ENCODE data around the gene PPM1F.
"Not testable (repeated sequence)": the region's sequence is repeated elsewhere in the genome, so short reads cannot be mapped to it uniquely, and the experiment has no call there.

Gene PPM1F

DNA sequence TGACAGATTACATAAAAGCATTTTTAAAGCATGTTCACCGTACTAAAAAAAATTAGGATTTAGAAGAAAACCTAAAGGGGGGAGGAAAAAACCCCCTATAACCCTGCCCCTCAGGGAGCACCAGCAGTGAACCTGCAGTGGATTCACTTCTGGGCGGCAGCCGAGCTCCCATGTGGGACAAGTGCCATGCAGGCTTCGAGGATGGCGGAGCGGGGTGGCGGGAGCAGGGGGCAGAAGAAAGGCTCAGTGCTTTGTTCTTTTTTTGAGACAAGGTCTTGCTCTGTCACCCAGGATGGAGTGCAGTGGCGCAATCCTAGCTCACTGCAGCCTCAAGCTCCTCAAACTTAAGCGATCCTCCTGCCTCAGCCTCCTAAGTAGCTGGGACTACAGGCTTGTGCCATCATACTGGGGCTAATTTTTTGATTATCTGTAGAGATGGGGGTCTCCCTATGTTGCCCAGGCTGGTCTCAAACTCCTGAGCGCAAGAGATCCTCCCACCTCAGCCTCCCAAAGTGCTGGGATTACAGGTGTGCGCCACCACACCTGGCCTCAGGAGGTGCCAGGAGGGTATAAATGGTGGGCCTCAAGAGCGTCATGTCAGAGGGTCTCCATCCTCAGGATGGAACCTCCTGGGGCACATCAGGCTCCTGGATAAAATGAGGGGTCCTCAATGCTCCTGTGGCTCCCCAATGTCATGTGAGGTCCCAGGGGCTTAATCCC, 34.0 kb downstream of the PPM1F start:
- DNase-seq (ENCODE audit: low read depth), result no peak
- TF ChIP-seq CTCF (conservative IDR thresholded peaks at IDR 0.05; ENCODE audit: low read depth, low read length), result no peak

DNA sequence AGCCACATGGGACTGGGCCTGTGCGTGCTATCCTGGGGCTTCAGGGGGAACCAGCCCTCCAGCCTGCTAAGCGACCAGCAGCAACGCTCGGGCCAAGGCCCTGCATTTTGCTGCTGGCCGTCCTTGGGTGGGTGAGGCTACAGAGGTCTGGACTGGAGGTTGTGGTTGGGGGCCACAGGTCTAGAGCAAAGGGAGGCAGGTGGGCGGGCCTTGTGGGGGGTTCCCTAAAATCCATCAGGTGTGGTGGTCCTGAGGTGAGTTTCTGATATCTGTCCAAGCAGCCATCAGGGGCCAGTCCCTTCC, 34.7 kb downstream of the PPM1F start:
- H3K4me3 ChIP-seq (ENCODE audit: low read length), result no peak overlapping the region
- TF ChIP-seq CTCF (conservative IDR thresholded peaks at IDR 0.05; ENCODE audit: low read depth, low read length), result no peak
- DNase-seq (ENCODE audit: low read depth), result no peak

More for the DNA sequence above, 34.0 kb downstream of the PPM1F start:
- no peak overlapping the region for H3K4me3 ChIP-seq (ENCODE audit: low read length)

GRCh38 chr22:21917181-21917958, 35.3 kb downstream of the PPM1F start:
- no peak overlapping the region for H3K4me3 ChIP-seq (ENCODE audit: low read length)
- TF ChIP-seq CTCF (conservative IDR thresholded peaks at IDR 0.05; ENCODE audit: low read depth, low read length), result no peak
- DNase-seq (ENCODE audit: low read depth), result peak; percentile 22

GRCh38 chr22:21916309-21916918, 36.2 kb downstream of the PPM1F start:
- no peak for TF ChIP-seq CTCF (conservative IDR thresholded peaks at IDR 0.05; ENCODE audit: low read depth, low read length)
- no peak for DNase-seq (ENCODE audit: low read depth)
- no peak overlapping the region for H3K4me3 ChIP-seq (ENCODE audit: low read length)

DNA sequence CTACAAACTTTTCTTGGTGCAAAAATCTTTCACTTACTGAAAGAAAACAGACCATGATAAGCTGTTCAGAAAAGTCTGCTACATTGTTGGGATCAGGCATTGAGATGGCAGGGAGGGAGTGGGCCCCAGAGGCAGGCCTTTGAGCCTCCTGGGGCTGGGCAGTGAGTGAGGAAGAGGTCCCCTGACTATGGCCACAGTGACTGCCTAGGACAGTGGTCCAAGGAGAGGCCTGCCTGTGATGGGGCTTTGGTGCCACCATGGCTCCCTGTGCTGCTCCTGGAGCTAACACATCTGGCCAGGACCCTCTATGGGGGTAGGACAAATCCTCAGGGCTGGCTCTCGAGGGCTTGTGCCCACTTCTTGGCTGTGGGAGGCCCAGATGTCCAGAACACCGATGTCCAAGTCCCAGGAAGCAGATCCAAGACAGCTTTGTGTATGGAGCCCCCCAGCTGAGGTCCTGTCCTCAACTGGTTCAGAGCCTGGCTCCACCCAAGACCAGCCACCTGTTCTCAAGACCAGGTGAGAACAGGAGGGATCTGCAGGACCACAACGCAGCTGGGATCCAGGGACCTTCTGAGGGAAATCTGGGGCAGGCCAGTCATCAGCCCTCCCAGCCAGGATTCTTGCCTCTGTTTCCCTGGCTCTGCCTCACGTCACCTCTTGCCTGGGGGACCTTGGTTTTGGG, 36.9 kb downstream of the PPM1F start:
- H3K4me3 ChIP-seq (ENCODE audit: low read length), result no peak overlapping the region
- TF ChIP-seq CTCF (conservative IDR thresholded peaks at IDR 0.05; ENCODE audit: low read depth, low read length), result no peak
- no peak for DNase-seq (ENCODE audit: low read depth)

GRCh38 chr22:21914033-21914642, 38.5 kb downstream of the PPM1F start:
- DNase-seq (ENCODE audit: low read depth), result not testable (repeated sequence)

DNA sequence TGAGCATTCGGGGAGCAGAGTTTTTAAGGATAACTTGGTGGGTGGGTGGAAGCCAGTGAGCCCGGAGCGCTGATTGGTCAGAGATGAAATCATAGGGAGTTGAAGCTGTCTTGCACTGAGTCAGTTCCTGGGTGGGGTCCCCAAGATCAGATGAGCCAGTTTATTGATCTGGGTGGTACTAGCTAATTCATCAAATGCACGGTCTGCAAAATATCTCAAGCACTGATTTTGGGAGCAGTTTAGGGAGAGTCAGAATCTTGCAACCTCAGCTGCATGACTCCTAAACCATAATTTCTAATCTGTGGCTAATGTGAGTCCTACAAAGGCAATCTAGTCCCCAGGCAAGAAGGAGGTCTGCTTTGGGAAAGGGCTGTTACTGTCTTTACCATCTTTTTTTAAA, 42.3 kb downstream of the PPM1F start:
- not testable (repeated sequence) for H3K4me3 ChIP-seq (ENCODE audit: low read length); DNase-seq (ENCODE audit: low read depth)

More at GRCh38 chr22:21914033-21914642, 38.5 kb downstream of the PPM1F start:
- not testable (repeated sequence) for H3K4me3 ChIP-seq (ENCODE audit: low read length)

Data from retinal pigment epithelial cell (primary cell).